ENCODE results near the gene TPPP3.
A peak's percentile ranks its signal among the peaks of the same experiment; 100 is the strongest.
"Not testable (repeated sequence)": the region's sequence is repeated elsewhere in the genome, so short reads cannot be mapped to it uniquely, and the experiment has no call there.

The TPPP3 gene

GRCh38 chr16:67388591-67388990 is 4.7 kb downstream of the TPPP3 start:
- DNase-seq, result no peak

- DNase-seq, result no peak
Measured at GRCh38 chr16:67388191-67388590, 5.1 kb downstream of the TPPP3 start.

- no peak for DNase-seq
Measured at GRCh38 chr16:67387479-67388079, 5.7 kb downstream of the TPPP3 start.

- DNase-seq, result no peak
Measured at GRCh38 chr16:67386861-67387455, 6.3 kb downstream of the TPPP3 start.

- DNase-seq, result no peak
Measured at GRCh38 chr16:67384778-67385510, 8.4 kb downstream of the TPPP3 start.

- DNase-seq, result no peak
Measured at GRCh38 chr16:67383284-67383683, 10.0 kb downstream of the TPPP3 start.

- no peak for DNase-seq
Measured at GRCh38 chr16:67378642-67379041, 14.7 kb downstream of the TPPP3 start.

- DNase-seq, result not testable (repeated sequence)
Measured at GRCh38 chr16:67376012-67376411, 17.3 kb downstream of the TPPP3 start.

GRCh38 chr16:67372664-67373063 is 20.6 kb downstream of the TPPP3 start:
- DNase-seq, result peak in 1 of 2 donors; percentile 11

GRCh38 chr16:67370661-67371060 is 22.6 kb downstream of the TPPP3 start:
- no peak for DNase-seq

GRCh38 chr16:67364600-67365235 is 28.6 kb downstream of the TPPP3 start:
- DNase-seq, result no peak

GRCh38 chr16:67361038-67361437 is 32.3 kb downstream of the TPPP3 start:
- DNase-seq, result no peak

- not testable (repeated sequence) for DNase-seq
Measured at GRCh38 chr16:67359540-67360269, 33.6 kb downstream of the TPPP3 start.

GRCh38 chr16:67357561-67357960 is 35.7 kb downstream of the TPPP3 start:
- DNase-seq, result no peak

GRCh38 chr16:67356396-67356795 is 36.9 kb downstream of the TPPP3 start:
- DNase-seq, result no peak

- not testable (repeated sequence) for DNase-seq
Measured at GRCh38 chr16:67352463-67352862, 40.8 kb downstream of the TPPP3 start.

GRCh38 chr16:67350324-67350723 is 43.0 kb downstream of the TPPP3 start:
- no peak for DNase-seq

GRCh38 chr16:67349172-67349571 is 44.1 kb downstream of the TPPP3 start:
- peak in 1 of 2 donors; percentile 46 for DNase-seq

GRCh38 chr16:67346341-67346740 is 47.0 kb downstream of the TPPP3 start:
- no peak for DNase-seq

GRCh38 chr16:67345401-67345800 is 47.9 kb downstream of the TPPP3 start:
- no peak for DNase-seq

GRCh38 chr16:67342616-67343015 is 50.7 kb downstream of the TPPP3 start:
- no peak for DNase-seq

GRCh38 chr16:67341250-67341649 is 52.0 kb downstream of the TPPP3 start:
- DNase-seq, result no peak
